SKM-1 (cell line): ENCODE data around the gene SYCE3.

Source experiments
- DNase-seq: peaks from one replicate; lab custom pipeline; 2025; ENCODE audit not compliant: unreplicated experiment; lab: John Stamatoyannopoulos, UW

The SYCE3 gene

GRCh38 chr22:50504369-50505211, 58.1 kb downstream of the SYCE3 start:
- no peak for DNase-seq

DNA sequence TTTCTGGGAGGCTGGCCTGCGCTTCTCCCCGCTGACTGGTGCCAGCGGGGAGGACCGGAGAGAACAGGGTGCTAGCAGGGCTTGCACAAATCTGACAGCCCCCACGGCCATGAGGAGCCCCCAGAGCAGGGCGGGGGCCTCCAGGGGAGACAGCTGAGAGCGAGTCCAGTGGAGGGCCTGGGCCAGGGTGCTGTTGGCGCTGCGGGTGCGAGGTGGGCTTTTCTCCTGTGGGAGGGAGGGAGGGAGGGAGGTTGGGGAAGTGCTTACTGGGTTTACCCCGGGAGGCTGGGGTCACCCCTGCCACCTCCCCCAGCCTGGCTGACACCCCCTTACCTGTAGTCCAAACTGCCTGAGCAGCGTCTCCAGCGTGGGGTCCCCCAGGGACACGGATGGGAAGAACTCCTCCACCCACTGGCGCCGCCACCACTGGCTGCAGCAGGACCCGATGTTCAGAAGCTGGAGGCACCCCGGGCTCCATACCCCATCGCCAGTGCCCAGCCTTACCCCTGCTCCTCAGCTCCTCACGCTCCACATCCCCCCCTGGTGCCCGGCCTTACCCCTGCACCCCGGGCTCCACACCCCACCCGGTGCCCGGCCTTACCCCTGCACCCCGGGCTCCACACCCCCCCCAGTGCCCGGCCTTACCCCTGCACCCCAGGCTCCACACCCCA, 59.1 kb downstream of the SYCE3 start:
- DNase-seq = no peak

- DNase-seq = no peak
These were observed 59.9 kb downstream of the SYCE3 start for GRCh38 chr22:50502628-50503474.

DNA sequence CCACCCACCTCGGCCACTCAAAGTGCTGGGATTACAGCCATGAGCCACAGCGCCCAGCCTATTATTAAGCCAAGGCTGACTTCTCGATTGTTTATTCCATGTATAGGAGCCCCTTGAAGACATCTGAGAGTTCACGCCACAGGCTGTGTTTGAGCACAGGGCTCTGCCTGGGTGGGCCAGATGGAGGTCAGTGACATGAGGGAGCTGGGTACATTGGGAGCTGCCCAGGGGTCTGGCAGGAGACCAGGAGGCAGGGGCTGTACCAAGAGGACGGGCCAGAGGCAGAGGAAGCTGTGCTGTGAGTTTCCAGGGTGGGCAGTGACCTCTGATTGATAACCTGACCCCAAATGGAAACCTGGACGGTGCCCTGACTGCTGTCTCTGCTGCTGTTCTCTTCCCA, 60.6 kb downstream of the SYCE3 start:
- no peak for DNase-seq
